ENCODE results near the gene SIMC1.
"Not testable (repeated sequence)": the region's sequence is repeated elsewhere in the genome, so short reads cannot be mapped to it uniquely, and the experiment has no call there.

The SIMC1 gene

DNA sequence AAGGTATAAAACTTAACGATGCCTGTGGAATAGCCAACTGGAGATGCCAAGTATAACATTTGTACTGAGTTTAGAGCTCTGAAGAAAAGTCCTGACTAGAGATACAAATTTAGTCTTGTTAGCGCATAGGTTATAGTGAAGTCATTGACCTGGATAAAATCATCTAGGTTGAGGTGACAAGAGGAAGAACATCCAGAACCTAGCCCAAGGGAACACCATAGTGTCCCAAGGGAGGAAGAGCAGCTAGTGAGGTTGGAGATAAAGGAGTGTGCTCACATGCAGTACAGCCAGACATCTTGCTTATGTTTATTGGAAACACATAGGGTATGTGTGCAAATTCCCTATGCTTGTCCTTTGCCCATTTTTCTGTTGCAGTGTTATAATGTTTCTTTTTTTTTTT is 6.1 kb downstream of the SIMC1 start:
- H3K27me3 Mint-ChIP-seq; H3K27ac Mint-ChIP-seq; H3K36me3 Mint-ChIP-seq (ENCODE audit: low read depth); H3K9me3 Mint-ChIP-seq; H3K4me1 Mint-ChIP-seq (ENCODE audit: low read depth); H3K4me3 Mint-ChIP-seq: not testable (repeated sequence)

DNA sequence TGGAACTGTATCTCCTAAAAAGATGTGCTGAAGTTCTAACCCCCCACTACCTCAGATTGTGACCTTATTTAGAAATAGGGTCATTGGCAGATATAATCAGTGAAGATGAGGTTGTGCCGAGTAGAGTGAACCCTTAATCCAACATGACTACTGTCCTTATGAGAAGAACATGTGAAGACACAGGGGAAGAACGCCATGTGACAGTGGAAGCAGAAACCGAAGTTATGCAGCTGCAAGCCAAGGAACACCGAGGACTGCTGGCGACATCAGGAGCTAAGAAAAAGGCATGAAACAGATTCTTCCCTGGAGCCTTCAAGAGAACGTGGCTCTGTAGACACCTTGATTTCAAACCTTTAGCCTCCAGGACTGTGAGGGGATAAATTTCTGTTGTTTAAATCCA is 6.8 kb downstream of the SIMC1 start:
- H3K4me1 Mint-ChIP-seq (ENCODE audit: low read depth); H3K9me3 Mint-ChIP-seq; H3K36me3 Mint-ChIP-seq (ENCODE audit: low read depth); H3K4me3 Mint-ChIP-seq; H3K27me3 Mint-ChIP-seq; H3K27ac Mint-ChIP-seq: not testable (repeated sequence)

- H3K4me1 Mint-ChIP-seq (ENCODE audit: low read depth); H3K27me3 Mint-ChIP-seq; H3K9me3 Mint-ChIP-seq; H3K27ac Mint-ChIP-seq; H3K36me3 Mint-ChIP-seq (ENCODE audit: low read depth); H3K4me3 Mint-ChIP-seq: not testable (repeated sequence)
Observed at GRCh38 chr5:176245489-176245888, 7.3 kb downstream of the SIMC1 start.

DNA sequence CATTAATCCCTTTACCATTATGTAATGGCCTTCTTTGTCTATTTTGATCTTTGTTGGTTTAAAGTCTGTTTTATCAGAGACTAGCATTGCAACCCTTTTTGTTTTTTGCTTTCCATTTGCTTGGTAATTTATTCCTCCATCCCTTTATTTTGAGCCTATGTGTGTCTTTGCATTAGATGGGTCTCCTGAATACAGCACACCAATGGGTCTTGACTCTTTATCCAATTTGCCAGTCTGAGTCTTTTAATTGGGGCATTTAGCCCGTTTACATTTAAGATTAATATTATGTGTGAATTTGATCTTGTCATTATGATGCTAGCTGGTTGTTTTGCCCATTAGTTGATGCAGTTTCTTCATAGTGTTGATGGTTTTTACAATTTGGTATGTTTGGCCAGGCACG is 12.5 kb downstream of the SIMC1 start:
- not testable (repeated sequence) for H3K27me3 Mint-ChIP-seq; H3K27ac Mint-ChIP-seq; H3K4me3 Mint-ChIP-seq; H3K9me3 Mint-ChIP-seq; H3K4me1 Mint-ChIP-seq (ENCODE audit: low read depth)
- peaks cover 10% of the 10 kb centered on the region for H3K36me3 Mint-ChIP-seq (ENCODE audit: low read depth)

DNA sequence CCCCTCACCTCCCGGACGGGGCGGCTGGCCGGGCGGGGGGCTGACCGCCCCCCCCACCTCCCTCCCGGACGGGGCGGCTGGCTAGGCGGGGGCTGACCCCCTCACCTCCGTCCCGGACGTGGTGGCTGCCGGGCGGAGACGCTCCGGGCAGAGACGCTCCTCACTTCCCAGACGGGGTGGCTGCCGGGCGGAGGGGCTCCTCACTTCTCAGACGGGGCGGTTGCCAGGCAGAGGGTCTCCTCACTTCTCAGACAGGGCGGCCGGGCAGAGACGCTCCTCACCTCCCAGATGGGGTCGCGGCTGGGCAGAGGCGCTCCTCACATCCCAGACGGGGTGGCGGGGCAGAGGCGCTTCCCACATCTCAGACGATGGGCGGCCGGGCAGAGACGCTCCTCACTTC is 13.9 kb downstream of the SIMC1 start:
- not testable (repeated sequence) for H3K4me3 Mint-ChIP-seq, H3K9me3 Mint-ChIP-seq, H3K27me3 Mint-ChIP-seq

GRCh38 chr5:176253370-176254065 is 15.3 kb downstream of the SIMC1 start:
- H3K4me1 Mint-ChIP-seq (ENCODE audit: low read depth); H3K4me3 Mint-ChIP-seq; H3K9me3 Mint-ChIP-seq; H3K27ac Mint-ChIP-seq; H3K27me3 Mint-ChIP-seq: not testable (repeated sequence)
- H3K36me3 Mint-ChIP-seq (ENCODE audit: low read depth), result peaks cover 10% of the 10 kb centered on the region

More for the DNA sequence above, 13.9 kb downstream of the SIMC1 start:
- not testable (repeated sequence) for H3K27ac Mint-ChIP-seq; H3K4me1 Mint-ChIP-seq (ENCODE audit: low read depth)
- H3K36me3 Mint-ChIP-seq (ENCODE audit: low read depth), result peaks cover 10% of the 10 kb centered on the region

DNA sequence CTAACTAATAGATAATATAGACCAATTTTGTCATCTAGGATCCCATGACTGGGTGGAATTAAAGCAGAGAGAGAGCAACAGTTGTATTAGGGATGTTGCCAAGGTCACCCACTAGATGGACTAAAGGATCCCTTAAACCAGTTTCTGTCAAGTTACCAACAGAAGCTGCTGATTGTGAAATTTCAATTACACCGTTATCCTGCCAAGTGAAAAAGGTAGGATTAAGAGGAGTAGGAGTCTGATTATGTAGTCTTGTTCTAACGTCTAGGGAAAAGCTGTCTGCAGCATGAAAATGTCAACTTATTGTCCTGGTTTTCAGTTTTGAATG is 15.8 kb downstream of the SIMC1 start:
- H3K27ac Mint-ChIP-seq; H3K4me3 Mint-ChIP-seq; H3K4me1 Mint-ChIP-seq (ENCODE audit: low read depth); H3K27me3 Mint-ChIP-seq; H3K9me3 Mint-ChIP-seq: not testable (repeated sequence)
- peaks cover 10% of the 10 kb centered on the region for H3K36me3 Mint-ChIP-seq (ENCODE audit: low read depth)

DNA sequence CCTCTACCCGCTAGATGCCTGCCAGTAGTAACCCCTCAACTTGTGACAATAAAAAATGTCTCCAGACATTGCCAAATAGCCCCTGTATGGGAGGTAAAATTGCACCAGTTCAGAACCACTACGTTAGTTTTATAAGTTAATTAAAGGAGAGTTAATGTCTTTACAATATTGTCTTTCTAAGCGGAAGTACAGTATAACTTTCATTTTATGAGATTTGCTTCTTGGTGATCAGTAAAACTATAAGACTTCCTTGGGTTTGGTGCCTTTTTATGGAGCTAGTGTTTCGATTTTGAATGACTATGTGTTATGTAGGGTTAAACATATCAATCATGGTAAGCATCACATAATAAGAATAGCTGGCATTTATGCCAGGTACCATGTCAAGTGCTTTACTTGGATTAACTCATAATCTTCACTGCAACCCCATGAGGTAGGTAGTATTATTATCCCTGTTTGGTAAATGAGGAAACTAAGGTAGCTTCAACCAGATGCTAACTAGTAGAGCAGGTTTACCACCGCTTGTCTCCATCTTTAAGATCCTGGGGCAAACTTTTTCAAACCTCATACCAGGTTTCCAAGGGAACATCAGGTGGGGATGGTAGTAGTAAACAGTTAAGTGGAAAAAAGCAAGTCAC is 19.8 kb downstream of the SIMC1 start:
- not testable (repeated sequence) for H3K9me3 Mint-ChIP-seq; H3K4me1 Mint-ChIP-seq (ENCODE audit: low read depth); H3K27me3 Mint-ChIP-seq; H3K4me3 Mint-ChIP-seq; H3K27ac Mint-ChIP-seq
- peaks cover 10% of the 10 kb centered on the region for H3K36me3 Mint-ChIP-seq (ENCODE audit: low read depth)

GRCh38 chr5:176260682-176261081 is 22.5 kb downstream of the SIMC1 start:
- H3K9me3 Mint-ChIP-seq; H3K27me3 Mint-ChIP-seq; H3K4me1 Mint-ChIP-seq (ENCODE audit: low read depth); H3K27ac Mint-ChIP-seq; H3K4me3 Mint-ChIP-seq: not testable (repeated sequence)
- peaks cover 32% of the 10 kb centered on the region for H3K36me3 Mint-ChIP-seq (ENCODE audit: low read depth)

- Mint-ChIP-seq H3K27ac (peak overlapping the region; percentile 11), H3K4me1 (ENCODE audit: low read depth) (peaks cover 12% of the 10 kb centered on the region), H3K36me3 (ENCODE audit: low read depth) (peaks cover 35% of the 10 kb centered on the region)
- not testable (repeated sequence) for H3K27me3 Mint-ChIP-seq, H3K4me3 Mint-ChIP-seq, H3K9me3 Mint-ChIP-seq
Observed at GRCh38 chr5:176266448-176266847, 28.2 kb downstream of the SIMC1 start.

- not testable (repeated sequence) for H3K4me1 Mint-ChIP-seq (ENCODE audit: low read depth); H3K9me3 Mint-ChIP-seq; H3K4me3 Mint-ChIP-seq; H3K27ac Mint-ChIP-seq; H3K27me3 Mint-ChIP-seq
- H3K36me3 Mint-ChIP-seq (ENCODE audit: low read depth), result peaks cover 17% of the 10 kb centered on the region
Observed at GRCh38 chr5:176289018-176289417, 50.8 kb downstream of the SIMC1 start.

DNA sequence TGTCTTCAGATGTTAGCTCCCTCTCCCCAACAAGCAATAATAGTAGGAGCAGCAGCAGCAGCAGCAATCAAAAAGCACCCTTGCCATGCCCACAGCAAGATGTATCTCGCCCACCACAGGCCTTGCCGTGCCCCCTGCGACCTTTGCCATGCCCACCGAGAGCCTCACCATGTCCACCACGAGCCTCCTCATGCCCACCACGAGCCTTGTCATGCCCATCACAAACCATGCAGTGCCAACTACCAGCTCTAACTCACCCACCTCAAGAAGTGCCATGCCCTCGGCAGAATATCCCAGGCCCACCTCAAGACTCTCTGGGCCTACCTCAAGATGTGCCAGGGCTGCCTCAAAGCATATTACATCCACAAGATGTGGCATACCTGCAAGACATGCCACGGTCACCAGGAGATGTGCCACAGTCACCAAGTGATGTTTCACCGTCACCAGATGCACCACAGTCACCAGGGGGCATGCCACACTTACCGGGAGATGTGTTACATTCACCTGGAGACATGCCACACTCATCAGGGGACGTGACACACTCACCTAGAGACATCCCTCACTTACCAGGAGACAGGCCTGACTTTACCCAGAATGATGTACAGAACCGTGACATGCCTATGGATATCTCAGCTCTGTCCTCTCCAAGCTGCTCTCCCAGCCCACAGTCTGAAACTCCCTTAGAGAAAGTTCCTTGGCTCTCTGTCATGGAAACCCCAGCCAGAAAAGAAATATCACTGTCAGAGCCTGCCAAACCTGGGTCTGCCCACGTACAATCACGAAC is 52.0 kb downstream of the SIMC1 start:
- H3K27me3 Mint-ChIP-seq; H3K4me3 Mint-ChIP-seq; H3K9me3 Mint-ChIP-seq; H3K4me1 Mint-ChIP-seq (ENCODE audit: low read depth); H3K27ac Mint-ChIP-seq: not testable (repeated sequence)
- peaks cover 17% of the 10 kb centered on the region for H3K36me3 Mint-ChIP-seq (ENCODE audit: low read depth)

DNA sequence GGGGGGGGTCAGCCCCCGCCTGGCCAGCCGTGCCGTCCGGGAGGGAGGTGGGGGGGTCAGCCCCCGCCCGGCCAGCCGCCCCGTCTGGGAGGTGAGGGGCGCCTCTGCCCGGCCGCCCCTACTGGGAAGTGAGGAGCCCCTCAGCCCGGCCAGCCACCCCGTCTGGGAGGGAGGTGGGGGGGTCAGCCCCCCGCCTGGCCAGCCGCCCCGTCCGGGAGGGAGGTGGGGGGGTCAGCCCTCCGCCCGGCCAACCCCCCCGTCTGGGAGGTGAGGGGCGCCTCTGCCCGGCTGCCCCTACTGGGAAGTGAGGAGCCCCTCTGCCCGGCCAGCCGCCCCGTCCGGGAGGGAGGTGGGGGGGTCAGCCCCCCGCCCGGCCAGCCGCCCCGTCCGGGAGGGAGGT is 67.1 kb downstream of the SIMC1 start:
- H3K9me3 Mint-ChIP-seq; H3K4me3 Mint-ChIP-seq; H3K27me3 Mint-ChIP-seq; H3K27ac Mint-ChIP-seq; H3K4me1 Mint-ChIP-seq (ENCODE audit: low read depth): not testable (repeated sequence)
- H3K36me3 Mint-ChIP-seq (ENCODE audit: low read depth), result peaks cover 44% of the 10 kb centered on the region

DNA sequence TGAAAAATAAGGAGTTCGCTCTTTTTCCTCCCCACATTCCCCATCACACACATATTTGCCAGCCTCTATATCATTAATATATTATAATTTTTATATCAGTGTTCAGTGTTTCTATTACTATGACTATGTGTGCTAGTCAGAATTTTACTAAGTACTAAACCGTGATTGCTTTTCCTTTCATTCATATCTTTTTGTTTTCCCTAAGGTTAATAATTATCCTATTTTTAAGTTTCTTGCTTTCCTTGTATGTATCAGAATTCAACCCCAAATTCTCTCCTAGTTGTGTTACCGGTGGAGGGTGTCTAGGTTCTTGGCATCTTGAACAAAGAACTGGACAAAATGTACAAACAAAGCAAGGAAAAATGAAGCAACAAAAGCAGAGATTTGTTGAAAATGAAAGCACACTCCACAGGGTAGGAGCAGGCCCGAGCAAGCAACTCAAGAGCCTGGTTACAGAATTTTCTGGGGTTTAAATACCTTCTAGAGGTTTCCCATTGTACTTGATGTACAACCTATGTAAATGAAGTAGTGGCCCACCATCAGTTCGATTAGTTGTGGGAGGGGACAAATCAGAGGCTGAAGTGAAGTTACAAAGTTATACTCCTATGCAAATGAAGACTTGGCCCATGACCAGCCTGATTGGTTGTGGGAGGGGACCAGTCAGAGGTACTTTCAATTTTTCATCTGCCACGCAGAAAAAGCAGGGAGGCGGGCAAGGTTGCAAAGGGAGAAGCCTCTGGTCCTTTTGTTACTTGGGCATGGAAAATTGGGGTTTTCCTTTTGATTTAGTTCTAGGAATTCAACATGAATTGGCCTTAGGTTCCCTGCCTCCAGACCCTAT is 79.5 kb downstream of the SIMC1 start:
- H3K4me3 Mint-ChIP-seq, result no peak overlapping the region
- no peaks in the 10 kb centered on the region for H3K27me3 Mint-ChIP-seq
- peaks cover 41% of the 10 kb centered on the region for H3K36me3 Mint-ChIP-seq (ENCODE audit: low read depth)
- H3K4me1 Mint-ChIP-seq (ENCODE audit: low read depth), result no peaks in the 10 kb centered on the region
- no peaks in the 10 kb centered on the region for H3K9me3 Mint-ChIP-seq
- H3K27ac Mint-ChIP-seq, result no peak overlapping the region

DNA sequence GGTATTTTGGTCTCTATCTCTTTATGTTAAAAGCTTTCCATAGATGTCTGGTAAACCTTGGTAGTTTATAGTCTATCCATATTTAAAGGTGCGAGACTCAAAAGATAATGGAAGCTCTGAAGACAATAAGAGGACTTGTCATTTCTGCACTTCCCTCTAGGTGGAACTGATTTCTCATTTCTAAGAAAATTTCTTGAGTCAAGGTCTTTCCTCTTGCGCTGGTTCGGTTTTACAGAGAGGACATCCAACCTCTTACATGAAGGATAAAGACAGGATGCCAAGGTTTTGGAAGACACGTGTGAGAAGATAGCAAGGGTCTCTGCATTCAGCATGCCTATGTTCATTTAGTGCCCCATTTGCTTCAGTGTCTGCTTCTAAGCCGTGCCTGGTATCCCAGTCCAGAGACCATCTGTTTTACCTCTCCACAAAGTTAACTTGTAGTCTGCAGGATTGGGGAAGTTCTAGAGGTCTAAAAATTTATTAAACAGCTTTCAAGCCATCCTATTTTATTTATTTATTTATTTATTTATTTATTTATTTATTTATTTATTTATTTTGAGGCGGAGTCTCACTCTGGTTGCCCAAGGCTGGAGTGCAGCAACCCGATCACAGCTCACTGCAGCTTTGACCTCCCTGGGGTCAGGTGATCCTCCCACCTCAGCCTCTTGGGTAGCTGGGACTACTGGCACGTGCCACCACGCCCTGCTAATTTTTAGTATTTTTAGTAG is 81.8 kb downstream of the SIMC1 start:
- H3K4me1 Mint-ChIP-seq (ENCODE audit: low read depth), result no peaks in the 10 kb centered on the region
- no peaks in the 10 kb centered on the region for H3K27me3 Mint-ChIP-seq

More for the DNA sequence above, 81.8 kb downstream of the SIMC1 start:
- H3K4me3 Mint-ChIP-seq, result no peak overlapping the region
- no peaks in the 10 kb centered on the region for H3K9me3 Mint-ChIP-seq
- H3K36me3 Mint-ChIP-seq (ENCODE audit: low read depth), result peaks cover 33% of the 10 kb centered on the region
- H3K27ac Mint-ChIP-seq, result no peak overlapping the region

All from stimulated activated naive CD8-positive, alpha-beta T cell treated with anti-CD3 and anti-CD28 coated beads, Interleukin-15, Interleukin-2, amounts not matched to agents 100 ng/mL and 50 ng/mL, for 24 hours (primary cell).